Mesothelial cell of epicardium (in vitro differentiated cells): ENCODE results near the gene TSPAN12. TPM values are rescaled to one million over a fixed set of nuclear protein-coding genes. Genes with fewer than 3 reads are reported as not detected.
A peak's percentile ranks its signal among the peaks of the same experiment; 100 is the strongest.

ENCODE experiments used
- DNase-seq, 2 experiments: peaks; one replicate each; pipeline ENCODE4 v3.0.0; 2021; ENCODE audit warnings: low spot score in 2 of 2; ENCODE audit not compliant: unreplicated experiment in 2 of 2
- H3K27ac Mint-ChIP-seq: 2 replicates; pipeline ENCODE4 v1.8.0; 2021; ENCODE audit warnings: mixed read lengths
- H3K27me3 Mint-ChIP-seq: 2 replicates; pipeline ENCODE4 v1.8.0; 2021; ENCODE audit warnings: low read depth, mixed read lengths
- H3K36me3 Mint-ChIP-seq: 2 replicates; pipeline ENCODE4 v1.8.0; 2021; ENCODE audit warnings: mixed read lengths
- H3K4me1 Mint-ChIP-seq: 2 replicates; pipeline ENCODE4 v1.8.0; 2021; ENCODE audit warnings: mixed read lengths
- H3K4me3 Mint-ChIP-seq: 2 replicates; pipeline ENCODE4 v1.8.0; 2021; ENCODE audit warnings: mild to moderate bottlenecking, moderate library complexity, mixed read lengths
- H3K9me3 Mint-ChIP-seq: 2 replicates; pipeline ENCODE4 v1.8.0; 2021; ENCODE audit warnings: mixed read lengths
- CTCF ChIP-seq: fragments of 200-600 bp; sonication (generic); IDR thresholded peaks from one replicate; pipeline ENCODE4 v1.5.0; 2021; ENCODE audit warnings: antibody characterized with exemption; ENCODE audit not compliant: unreplicated experiment
- total RNA-seq: library from RNA; stranded (reverse); gene quantifications from 3 replicates; pipeline ENCODE4 v1.2.1, GENCODE V29; 2021

The TSPAN12 gene
- total RNA-seq, 1 donor from 2014 or later, result 7.3 TPM

- Mint-ChIP-seq H3K4me1 (peaks cover 33% of the 10 kb centered on the region), H3K9me3 (peaks cover 7% of the 10 kb centered on the region), H3K27me3 (no peaks in the 10 kb centered on the region), H3K27ac (no peak overlapping the region), H3K4me3 (no peak overlapping the region), H3K36me3 (peaks cover 2% of the 10 kb centered on the region)
- no peak for TF ChIP-seq CTCF
- DNase-seq, result no peak
Measured at GRCh38 chr7:120809260-120809659, 48.7 kb downstream of the TSPAN12 start.

- H3K4me1 Mint-ChIP-seq, result peaks cover 23% of the 10 kb centered on the region
- H3K27ac Mint-ChIP-seq, result no peak overlapping the region
Measured at GRCh38 chr7:120807390-120807789, 50.6 kb downstream of the TSPAN12 start.

GRCh38 chr7:120806669-120807068, 51.3 kb downstream of the TSPAN12 start:
- no peaks in the 10 kb centered on the region for H3K27me3 Mint-ChIP-seq
- H3K4me1 Mint-ChIP-seq, result peaks cover 20% of the 10 kb centered on the region
- H3K27ac Mint-ChIP-seq, result peak overlapping the region; percentile 26
- no peak for DNase-seq
- H3K36me3 Mint-ChIP-seq, result peaks cover 2% of the 10 kb centered on the region
- no peak for TF ChIP-seq CTCF
- H3K9me3 Mint-ChIP-seq, result peaks cover 7% of the 10 kb centered on the region
- no peak overlapping the region for H3K4me3 Mint-ChIP-seq

More at GRCh38 chr7:120807390-120807789, 50.6 kb downstream of the TSPAN12 start:
- TF ChIP-seq CTCF, result no peak
- Mint-ChIP-seq H3K9me3 (peaks cover 7% of the 10 kb centered on the region), H3K27me3 (no peaks in the 10 kb centered on the region), H3K36me3 (peaks cover 2% of the 10 kb centered on the region), H3K4me3 (no peak overlapping the region)
- DNase-seq, result no peak

GRCh38 chr7:120805636-120806388, 52.1 kb downstream of the TSPAN12 start:
- Mint-ChIP-seq H3K4me3 (no peak overlapping the region), H3K9me3 (peaks cover 2% of the 10 kb centered on the region), H3K27me3 (no peaks in the 10 kb centered on the region), H3K27ac (no peak overlapping the region), H3K4me1 (peaks cover 20% of the 10 kb centered on the region), H3K36me3 (peaks cover 4% of the 10 kb centered on the region)
- DNase-seq, result peak; percentile 49 to 74
- TF ChIP-seq CTCF, result peak; percentile 96

- H3K27ac Mint-ChIP-seq, result no peak overlapping the region
- TF ChIP-seq CTCF, result no peak
- no peak overlapping the region for H3K4me3 Mint-ChIP-seq
- H3K9me3 Mint-ChIP-seq, result peaks cover 4% of the 10 kb centered on the region
- H3K4me1 Mint-ChIP-seq, result peaks cover 13% of the 10 kb centered on the region
- peaks cover 6% of the 10 kb centered on the region for H3K36me3 Mint-ChIP-seq
- no peak for DNase-seq
- H3K27me3 Mint-ChIP-seq, result no peaks in the 10 kb centered on the region
Measured at GRCh38 chr7:120802751-120803150, 55.2 kb downstream of the TSPAN12 start.
